BJ (cell line): ENCODE data around the gene PCOLCE2. TPM values are rescaled to one million over a fixed set of nuclear protein-coding genes. Genes with fewer than 3 reads are reported as not detected.
"Not testable (repeated sequence)": the region's sequence is repeated elsewhere in the genome, so short reads cannot be mapped to it uniquely, and the experiment has no call there.

Experiments used
- CTCF ChIA-PET: fragments of 350-600 bp; formaldehyde crosslinking; extraction: SDS; loops from one replicate; lab custom pipeline; 2021; ENCODE audit warnings: antibody characterized with exemption, inconsistent platforms; lab: Yijun Ruan, JAX
- POLR2A ChIA-PET: fragments of 300-600 bp; sonication (Branson Sonifier 250); formaldehyde crosslinking; extraction: SDS; loops from one replicate; lab custom pipeline; 2021; ENCODE audit warnings: antibody characterized with exemption; lab: Charles Lee
- DNase-seq: peaks from one replicate; pipeline ENCODE4 v3.0.0-alpha.2; 2011; ENCODE audit warnings: low read depth
- H3K27me3 ChIP-seq: 2 replicates; pipeline ENCODE4 v1.6.0; 2011; ENCODE audit warnings: low read length; ENCODE audit not compliant: control insufficient read depth, insufficient read depth
- H3K36me3 ChIP-seq: 2 replicates; pipeline ENCODE4 v1.5.1; 2011; ENCODE audit warnings: low read length; ENCODE audit not compliant: control insufficient read depth, insufficient read depth
- H3K4me3 ChIP-seq: 2 replicates; pipeline ENCODE4 v1.5.1; 2011; ENCODE audit warnings: low read depth, mild to moderate bottlenecking, control low read depth, low read length
- CTCF ChIP-seq: IDR thresholded peaks from 2 replicates; pipeline ENCODE4 v1.5.1; 2011; ENCODE audit warnings: low read depth, mild to moderate bottlenecking, control low read depth, inconsistent platforms, low read length, moderate library complexity; ENCODE audit not compliant: insufficient read depth
- polyA plus RNA-seq: library from polyadenylated mRNA; depleted of rRNA; stranded (reverse); fragments of >200 nt; gene quantifications from 2 replicates; pipeline ENCODE4 v1.2.3, GENCODE V29; 2011

The PCOLCE2 gene
- polyA plus RNA-seq, 1 experiment, result 0.94 TPM

- ChIA-PET CTCF (no interaction called here), POLR2A (no interaction called here)
- TF ChIP-seq CTCF, result no peak
These were observed 13.8 kb downstream of the PCOLCE2 start for GRCh38 chr3:142875099-142875498.

GRCh38 chr3:142868382-142868781 lies 20.5 kb downstream of the PCOLCE2 start:
- H3K27me3 ChIP-seq, H3K4me3 ChIP-seq, DNase-seq, CTCF ChIA-PET, POLR2A ChIA-PET, H3K36me3 ChIP-seq: not testable (repeated sequence)

More at GRCh38 chr3:142875099-142875498, 13.8 kb downstream of the PCOLCE2 start:
- Histone ChIP-seq H3K4me3 (no peak overlapping the region), H3K36me3 (no peaks in the 10 kb centered on the region), H3K27me3 (no peaks in the 10 kb centered on the region)
- no peak for DNase-seq

GRCh38 chr3:142866841-142867631 lies 21.8 kb downstream of the PCOLCE2 start:
- no peaks in the 10 kb centered on the region for H3K36me3 ChIP-seq
- ChIA-PET POLR2A (no interaction called here), CTCF (no interaction called here)
- no peak overlapping the region for H3K4me3 ChIP-seq
- H3K27me3 ChIP-seq, result peaks cover under 1% of the 10 kb centered on the region; the same call in 1 of the 2 replicates
- no peak for TF ChIP-seq CTCF
- no peak for DNase-seq

- TF ChIP-seq CTCF, result no peak
- Histone ChIP-seq H3K27me3 (peaks cover 1% of the 10 kb centered on the region; the same call in 1 of the 2 replicates), H3K4me3 (no peak overlapping the region), H3K36me3 (no peaks in the 10 kb centered on the region)
- CTCF ChIA-PET, result no interaction called here
- no peak for DNase-seq
- POLR2A ChIA-PET, result no interaction called here
These were observed 24.7 kb downstream of the PCOLCE2 start for GRCh38 chr3:142863930-142864920.

- no peaks in the 10 kb centered on the region for H3K36me3 ChIP-seq
- ChIA-PET POLR2A (no interaction called here), CTCF (interaction anchor here (1.4 kb wide), 1 partner anchor 35 kb away, joined by 3 read pairs; no protein-coding TSS in a partner anchor)
- H3K27me3 ChIP-seq, result peaks cover 1% of the 10 kb centered on the region; the same call in 1 of the 2 replicates
- DNase-seq, result no peak
- no peak for TF ChIP-seq CTCF
- H3K4me3 ChIP-seq, result no peak overlapping the region
These were observed 25.7 kb downstream of the PCOLCE2 start for GRCh38 chr3:142863010-142863817.
